Measurements from ENCODE around the gene TNFRSF18. TPM values are rescaled to one million over a fixed set of nuclear protein-coding genes. Genes with fewer than 3 reads are reported as not detected.

Gene TNFRSF18
- total RNA-seq, 2 experiments from 2014 or later: 30.7 to 31.0 TPM

GRCh38 chr1:1230656-1231399 lies 24.4 kb upstream of the TNFRSF18 start:
- H3K9me3 Mint-ChIP-seq: no peaks in the 10 kb centered on the region
- peaks cover 39% of the 10 kb centered on the region for H3K4me1 Mint-ChIP-seq (ENCODE audit: low read depth)
- H3K36me3 Mint-ChIP-seq (ENCODE audit: low read depth): peaks cover 24% of the 10 kb centered on the region
- peak overlapping the region; percentile 86 for H3K4me3 Mint-ChIP-seq
- H3K27me3 Mint-ChIP-seq (ENCODE audit: low read depth): no peaks in the 10 kb centered on the region
- CTCF ChIA-PET: interaction anchor here (0.7 to 2.2 kb wide), 4 partner anchors 51 to 170 kb away, joined by 3 to 9 read pairs (median 6); no protein-coding TSS in a partner anchor
- intact Hi-C loops (cut with micrococcal nuclease): loop anchor here (2.0 to 10.0 kb wide), 4 partner anchors 20 to 196 kb away; partner anchors contain the start of gene UBE2J2
- DNase-seq: no peak
- peak overlapping the region; percentile 86 for H3K27ac Mint-ChIP-seq

GRCh38 chr1:1229770-1230169 lies 23.4 kb upstream of the TNFRSF18 start:
- Mint-ChIP-seq H3K27ac (no peak overlapping the region), H3K4me3 (peak overlapping the region; percentile 39), H3K9me3 (no peaks in the 10 kb centered on the region), H3K27me3 (ENCODE audit: low read depth) (no peaks in the 10 kb centered on the region), H3K36me3 (ENCODE audit: low read depth) (peaks cover 29% of the 10 kb centered on the region), H3K4me1 (ENCODE audit: low read depth) (peaks cover 42% of the 10 kb centered on the region)
- CTCF ChIA-PET: interaction anchor here (0.6 to 2.2 kb wide), 3 partner anchors 107 to 110 kb away, joined by 3 to 9 read pairs (median 3); no protein-coding TSS in a partner anchor
- intact Hi-C loops (cut with micrococcal nuclease): loop anchor here (2.0 to 10.0 kb wide), 4 partner anchors 21 to 195 kb away; partner anchors contain the start of gene UBE2J2
- no peak for DNase-seq

DNA sequence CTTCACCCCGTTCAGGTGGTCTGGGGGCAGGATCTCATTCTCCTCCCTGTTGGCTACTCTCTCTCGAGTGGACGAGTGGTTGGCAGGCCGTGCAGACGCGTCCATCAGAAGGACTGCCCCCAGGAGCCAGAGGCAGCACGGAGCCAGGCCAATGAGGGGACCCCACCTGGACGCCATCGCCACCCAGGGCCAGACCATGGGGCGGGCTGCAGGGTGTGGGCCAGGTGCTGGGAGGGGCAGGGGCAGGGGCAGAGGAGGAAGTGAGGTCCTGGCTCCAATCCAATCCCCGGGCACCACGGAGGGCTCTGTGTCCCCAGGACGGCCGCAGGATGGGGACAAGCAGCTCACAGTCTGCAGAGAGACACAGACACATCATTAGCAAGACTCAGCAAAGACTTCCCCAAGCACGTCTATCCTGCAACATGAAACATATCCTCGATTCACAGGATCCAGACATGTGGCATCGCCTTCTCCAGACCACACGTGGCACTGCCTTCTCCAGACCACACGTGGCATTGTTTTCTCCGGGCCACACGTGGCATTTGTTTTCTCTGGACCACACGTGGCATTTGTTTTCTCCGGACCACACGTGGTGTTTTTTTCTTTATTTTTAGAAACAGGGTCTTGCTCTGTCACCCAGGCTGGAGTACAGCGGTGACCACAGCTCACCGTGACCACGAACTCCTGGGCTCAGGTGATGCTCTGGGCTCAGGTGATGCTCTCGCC lies 22.4 kb upstream of the TNFRSF18 start:
- no peaks in the 10 kb centered on the region for H3K27me3 Mint-ChIP-seq (ENCODE audit: low read depth)

GRCh38 chr1:1228187-1228586 lies 21.8 kb upstream of the TNFRSF18 start:
- Mint-ChIP-seq H3K4me3 (no peak overlapping the region), H3K9me3 (no peaks in the 10 kb centered on the region), H3K4me1 (ENCODE audit: low read depth) (peaks cover 28% of the 10 kb centered on the region), H3K27me3 (ENCODE audit: low read depth) (no peaks in the 10 kb centered on the region), H3K36me3 (ENCODE audit: low read depth) (peaks cover 23% of the 10 kb centered on the region), H3K27ac (no peak overlapping the region)
- intact Hi-C loops (cut with micrococcal nuclease): no loop called here
- no peak for DNase-seq
- CTCF ChIA-PET: interaction anchor here (2.2 kb wide), 1 partner anchor 106 kb away, joined by 9 read pairs; no protein-coding TSS in a partner anchor

More for the DNA sequence above, 22.4 kb upstream of the TNFRSF18 start:
- intact Hi-C loops (cut with micrococcal nuclease): no loop called here
- no peaks in the 10 kb centered on the region for H3K9me3 Mint-ChIP-seq
- no peak overlapping the region for H3K27ac Mint-ChIP-seq
- CTCF ChIA-PET: interaction anchor here (0.6 to 2.2 kb wide), 2 partner anchors 106 to 109 kb away, joined by 3 to 9 read pairs; no protein-coding TSS in a partner anchor
- no peak overlapping the region for H3K4me3 Mint-ChIP-seq
- no peak for DNase-seq
- H3K4me1 Mint-ChIP-seq (ENCODE audit: low read depth): peaks cover 32% of the 10 kb centered on the region
- H3K36me3 Mint-ChIP-seq (ENCODE audit: low read depth): peaks cover 26% of the 10 kb centered on the region

- Mint-ChIP-seq H3K27me3 (ENCODE audit: low read depth) (no peaks in the 10 kb centered on the region), H3K4me3 (no peak overlapping the region), H3K4me1 (ENCODE audit: low read depth) (peaks cover 31% of the 10 kb centered on the region), H3K27ac (no peak overlapping the region), H3K36me3 (ENCODE audit: low read depth) (peaks cover 30% of the 10 kb centered on the region), H3K9me3 (no peaks in the 10 kb centered on the region)
- CTCF ChIA-PET: interaction anchor here (0.8 kb wide), 1 partner anchor 105 kb away, joined by 3 read pairs; no protein-coding TSS in a partner anchor
- no peak for DNase-seq
- intact Hi-C loops (cut with micrococcal nuclease): no loop called here
Measured at GRCh38 chr1:1227386-1227785, 21.0 kb upstream of the TNFRSF18 start.

DNA sequence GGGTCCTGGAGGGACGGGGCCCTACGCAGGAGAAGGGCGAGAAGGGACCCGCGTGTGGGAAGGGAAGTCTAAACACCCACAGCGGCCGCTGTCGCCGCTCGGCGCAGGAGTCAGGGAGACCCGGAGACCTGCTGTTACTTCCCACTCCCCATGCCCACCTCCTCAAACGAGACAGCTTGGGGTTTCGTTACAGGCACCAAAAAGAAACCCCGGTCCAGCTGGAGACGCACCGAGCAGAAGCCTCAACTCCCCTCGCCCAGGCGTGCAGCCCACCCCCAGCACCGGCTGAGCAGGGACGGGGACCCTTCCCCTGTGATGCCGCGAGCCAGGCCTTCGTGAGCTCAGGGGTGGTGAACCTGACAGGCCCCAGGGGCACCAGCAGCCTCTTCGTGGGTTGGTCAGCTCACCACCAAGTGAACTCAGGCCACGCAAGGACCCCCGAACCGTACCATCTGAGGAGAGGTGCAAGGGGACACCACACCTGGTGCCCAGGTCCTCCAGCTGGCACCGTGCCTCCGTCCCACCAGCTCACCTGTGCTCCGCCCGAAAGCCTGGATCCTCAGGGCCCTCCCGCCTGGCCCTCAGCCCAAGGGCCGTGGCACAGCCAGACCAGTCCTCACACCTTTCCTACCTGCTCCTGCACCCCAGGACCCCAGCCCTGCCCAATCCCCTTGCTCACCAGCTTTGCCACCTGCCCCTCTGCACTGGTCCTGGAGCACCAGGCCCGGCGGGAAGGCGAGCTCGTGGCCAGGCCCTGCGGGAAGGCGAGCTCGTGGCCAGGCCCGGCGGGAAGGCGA lies 20.4 kb upstream of the TNFRSF18 start:
- Mint-ChIP-seq H3K27me3 (ENCODE audit: low read depth) (no peaks in the 10 kb centered on the region), H3K4me1 (ENCODE audit: low read depth) (peaks cover 31% of the 10 kb centered on the region), H3K27ac (no peak overlapping the region), H3K9me3 (no peaks in the 10 kb centered on the region), H3K4me3 (no peak overlapping the region), H3K36me3 (ENCODE audit: low read depth) (peaks cover 30% of the 10 kb centered on the region)
- CTCF ChIA-PET: interaction anchor here (0.8 kb wide), 1 partner anchor 104 kb away, joined by 3 read pairs; no protein-coding TSS in a partner anchor
- DNase-seq: no peak
- intact Hi-C loops (cut with micrococcal nuclease): no loop called here

DNA sequence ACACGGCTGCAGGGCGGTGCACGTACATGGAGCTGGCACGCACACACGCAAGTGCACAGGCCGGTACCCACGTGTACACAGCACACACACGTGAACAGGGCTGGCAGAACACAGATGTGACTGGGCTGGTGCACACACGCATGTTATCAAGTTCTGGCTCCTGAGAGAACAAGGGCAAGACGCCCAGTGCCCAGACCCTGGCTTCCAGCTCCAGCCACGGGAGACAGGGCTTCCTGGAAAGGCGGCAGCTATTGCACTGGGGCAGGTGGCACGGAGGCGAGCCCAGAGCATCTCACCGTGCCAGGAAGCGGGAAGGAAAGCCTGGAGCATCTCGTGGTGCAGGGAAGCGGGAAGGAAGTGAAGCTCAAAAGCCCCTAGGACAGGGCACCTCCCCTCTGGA lies 19.5 kb upstream of the TNFRSF18 start:
- Mint-ChIP-seq H3K27me3 (ENCODE audit: low read depth) (no peaks in the 10 kb centered on the region), H3K9me3 (no peaks in the 10 kb centered on the region), H3K36me3 (ENCODE audit: low read depth) (peaks cover 32% of the 10 kb centered on the region), H3K4me1 (ENCODE audit: low read depth) (peaks cover 31% of the 10 kb centered on the region), H3K27ac (peak overlapping the region; percentile 2), H3K4me3 (no peak overlapping the region)
- intact Hi-C loops (cut with micrococcal nuclease): no loop called here
- CTCF ChIA-PET: no interaction called here
- DNase-seq: no peak

DNA sequence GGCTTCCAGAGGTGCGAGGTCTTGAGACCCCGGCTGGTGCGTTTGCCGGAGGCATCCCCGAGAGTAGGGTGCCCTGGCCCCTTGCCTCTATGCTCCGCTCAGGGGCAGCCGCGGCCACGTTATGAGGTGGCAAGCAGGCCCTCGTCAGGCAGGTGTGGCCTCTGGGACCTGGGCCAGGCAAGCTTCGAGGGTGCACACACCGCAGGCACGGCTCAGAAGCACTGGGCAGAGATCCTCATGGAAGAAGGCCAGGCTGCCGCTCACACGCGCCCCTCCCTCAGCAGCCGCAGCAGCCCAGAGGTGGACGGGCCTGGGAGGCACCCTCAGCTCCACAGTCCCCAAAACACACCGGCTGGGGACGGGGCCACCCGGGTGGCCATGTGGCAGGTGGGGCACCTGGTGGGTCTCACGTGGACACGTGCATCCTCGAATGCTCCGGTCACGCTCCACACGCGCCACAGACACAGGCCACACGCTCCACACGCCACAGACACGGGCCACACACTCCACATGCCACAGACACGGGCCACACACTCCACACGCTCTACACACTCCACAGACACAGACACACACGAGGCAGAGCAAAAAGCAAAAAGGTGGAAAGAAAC lies 18.9 kb upstream of the TNFRSF18 start:
- DNase-seq: no peak
- peak overlapping the region; percentile 2 for H3K27ac Mint-ChIP-seq
- CTCF ChIA-PET: no interaction called here
- H3K9me3 Mint-ChIP-seq: no peaks in the 10 kb centered on the region
- H3K4me1 Mint-ChIP-seq (ENCODE audit: low read depth): peaks cover 26% of the 10 kb centered on the region
- H3K36me3 Mint-ChIP-seq (ENCODE audit: low read depth): peaks cover 33% of the 10 kb centered on the region
- no peaks in the 10 kb centered on the region for H3K27me3 Mint-ChIP-seq (ENCODE audit: low read depth)
- no peak overlapping the region for H3K4me3 Mint-ChIP-seq
- intact Hi-C loops (cut with micrococcal nuclease): no loop called here

GRCh38 chr1:1223891-1224290 lies 17.5 kb upstream of the TNFRSF18 start:
- Mint-ChIP-seq H3K9me3 (no peaks in the 10 kb centered on the region), H3K4me1 (ENCODE audit: low read depth) (peaks cover 19% of the 10 kb centered on the region), H3K27me3 (ENCODE audit: low read depth) (no peaks in the 10 kb centered on the region), H3K36me3 (ENCODE audit: low read depth) (peaks cover 35% of the 10 kb centered on the region), H3K27ac (no peak overlapping the region), H3K4me3 (no peak overlapping the region)
- DNase-seq: no peak
- CTCF ChIA-PET: no interaction called here
- intact Hi-C loops (cut with micrococcal nuclease): no loop called here

- CTCF ChIA-PET: no interaction called here
- no peak for DNase-seq
- Mint-ChIP-seq H3K27me3 (ENCODE audit: low read depth) (no peaks in the 10 kb centered on the region), H3K4me1 (ENCODE audit: low read depth) (peaks cover 16% of the 10 kb centered on the region), H3K9me3 (no peaks in the 10 kb centered on the region), H3K36me3 (ENCODE audit: low read depth) (peaks cover 34% of the 10 kb centered on the region), H3K27ac (no peak overlapping the region), H3K4me3 (no peak overlapping the region)
- intact Hi-C loops (cut with micrococcal nuclease): no loop called here
Measured at GRCh38 chr1:1223321-1223720, 16.9 kb upstream of the TNFRSF18 start.

GRCh38 chr1:1222575-1223225 lies 16.3 kb upstream of the TNFRSF18 start:
- Mint-ChIP-seq H3K27ac (no peak overlapping the region), H3K4me1 (ENCODE audit: low read depth) (peaks cover 22% of the 10 kb centered on the region), H3K9me3 (no peaks in the 10 kb centered on the region), H3K27me3 (ENCODE audit: low read depth) (no peaks in the 10 kb centered on the region), H3K36me3 (ENCODE audit: low read depth) (peaks cover 40% of the 10 kb centered on the region), H3K4me3 (no peak overlapping the region)
- no peak for DNase-seq
- CTCF ChIA-PET: no interaction called here
- intact Hi-C loops (cut with micrococcal nuclease): no loop called here
